Head of caudate nucleus (tissue), 42 donors: ENCODE measurements around the gene AIRE.

Experiments
- DNase-seq, 42 donors: peaks; one replicate each; pipeline versions ENCODE4 v3.0.0 to v3.0.0-alpha.2; 2020 to 2021; ENCODE audit warnings: mixed read lengths in 7 of 42
- intact Hi-C: fragments of 100-400 bp; cut with DNase I; formaldehyde crosslinking; loops from one replicate; pipeline ENCODE4 v1.15.0; 2022

AIRE gene

GRCh38 chr21:44317241-44317782, 31.6 kb downstream of the AIRE start:
- intact Hi-C loops = no loop called here
- DNase-seq = peak in 31 of 42 donors; percentile 32 to 81 (median 58)

GRCh38 chr21:44317871-44318270, 32.2 kb downstream of the AIRE start:
- DNase-seq = no peak
- intact Hi-C loops = no loop called here

GRCh38 chr21:44318489-44319285, 33.0 kb downstream of the AIRE start:
- no peak for DNase-seq
- intact Hi-C loops = no loop called here

GRCh38 chr21:44319407-44320065, 33.9 kb downstream of the AIRE start:
- intact Hi-C loops = no loop called here
- DNase-seq = no peak

GRCh38 chr21:44320847-44321246, 35.2 kb downstream of the AIRE start:
- DNase-seq = no peak
- intact Hi-C loops = no loop called here

- DNase-seq = no peak
- intact Hi-C loops = no loop called here
These were observed 36.3 kb downstream of the AIRE start for GRCh38 chr21:44321846-44322450.

- no peak for DNase-seq
- intact Hi-C loops = no loop called here
These were observed 37.1 kb downstream of the AIRE start for GRCh38 chr21:44322621-44323325.

- intact Hi-C loops = no loop called here
- no peak for DNase-seq
These were observed 37.9 kb downstream of the AIRE start for GRCh38 chr21:44323591-44323990.

- intact Hi-C loops = no loop called here
- DNase-seq = no peak
These were observed 38.6 kb downstream of the AIRE start for GRCh38 chr21:44324106-44324853.

- intact Hi-C loops = no loop called here
- no peak for DNase-seq
These were observed 39.1 kb downstream of the AIRE start for GRCh38 chr21:44324854-44325107.

GRCh38 chr21:44325386-44326271, 40.0 kb downstream of the AIRE start:
- intact Hi-C loops = no loop called here
- DNase-seq = no peak

- intact Hi-C loops = no loop called here
- no peak for DNase-seq
These were observed 40.6 kb downstream of the AIRE start for GRCh38 chr21:44326272-44326647.

- no peak for DNase-seq
- intact Hi-C loops = no loop called here
These were observed 41.3 kb downstream of the AIRE start for GRCh38 chr21:44326716-44327602.

GRCh38 chr21:44327603-44327974, 41.9 kb downstream of the AIRE start:
- intact Hi-C loops = no loop called here
- DNase-seq = no peak

GRCh38 chr21:44328242-44328895, 42.7 kb downstream of the AIRE start:
- intact Hi-C loops = no loop called here
- no peak for DNase-seq

GRCh38 chr21:44329086-44329889, 43.6 kb downstream of the AIRE start:
- intact Hi-C loops = no loop called here
- DNase-seq = peak in 28 of 42 donors; percentile 28 to 74 (median 44)
